Amygdala (tissue), 56 donors: Measurements from ENCODE around the gene CCL27.
A peak's percentile ranks its signal among the peaks of the same experiment; 100 is the strongest.

Source experiments
- DNase-seq, 56 donors: peaks; one replicate each; lab custom pipeline; 2025; lab: John Stamatoyannopoulos, UW

Gene CCL27

GRCh38 chr9:34630402-34631154, 31.9 kb downstream of the CCL27 start:
- no peak for DNase-seq

- no peak for DNase-seq
These were observed 33.0 kb downstream of the CCL27 start for GRCh38 chr9:34629491-34629808.

- DNase-seq, result peak in 1 of 56 donors; percentile 31
These were observed 33.6 kb downstream of the CCL27 start, which contains the start of gene ARID3C for GRCh38 chr9:34628656-34629490. TSS of gene ARID3C (minus strand) at chr9:34629066. CDS start at chr9:34628014, 1,052 bp downstream.

- DNase-seq, result no peak
These were observed 34.5 kb downstream of the CCL27 start for GRCh38 chr9:34627716-34628655.

- DNase-seq, result no peak
These were observed 37.3 kb downstream of the CCL27 start for GRCh38 chr9:34625186-34625486.

GRCh38 chr9:34624475-34625185, 37.8 kb downstream of the CCL27 start:
- DNase-seq, result no peak

- DNase-seq, result no peak
These were observed 38.9 kb downstream of the CCL27 start for GRCh38 chr9:34623374-34624235.

- DNase-seq, result peak; percentile 52 to 98 (median 89)
These were observed 42.1 kb downstream of the CCL27 start, which contains the start of gene DCTN3 for GRCh38 chr9:34620061-34620994. TSS of gene DCTN3 (minus strand) at chr9:34620495. CDS start at chr9:34620464, 31 bp downstream.

- DNase-seq, result no peak
These were observed 47.3 kb downstream of the CCL27 start for GRCh38 chr9:34615132-34615531.

GRCh38 chr9:34612788-34613390, 49.6 kb downstream of the CCL27 start:
- DNase-seq, result peak in 51 of 56 donors; percentile 20 to 85 (median 50)
